Kidney (tissue), 14 donors: ENCODE results near the gene GPR84. TPM values are rescaled to one million over a fixed set of nuclear protein-coding genes. Genes with fewer than 3 reads are reported as not detected.

ENCODE experiments used
- DNase-seq, 5 donors: peaks; one replicate each; pipeline ENCODE4 v3.0.0-alpha.2; 2013 to 2020
- FAIRE-seq: peaks from 2 replicates; lab custom pipeline; 2012; peaks lifted over from hg19 to GRCh38; lab: Jason Lieb, UNC
- H3K27ac ChIP-seq, 2 donors: one replicate each; pipeline ENCODE4 v1.7.0; 2013; ENCODE audit warnings: low read depth in 2 of 2, low read length in 2 of 2, inconsistent platforms in 1 of 2
- H3K27me3 ChIP-seq: one replicate; pipeline ENCODE4 v1.7.1; 2013; ENCODE audit warnings: low read length, inconsistent platforms; ENCODE audit not compliant: control insufficient read depth, insufficient read depth
- H3K36me3 ChIP-seq, 3 donors: one replicate each; pipeline versions ENCODE4 v1.7.0 to v1.7.1; 2013; ENCODE audit warnings: low read length in 3 of 3, control low read depth in 1 of 3, inconsistent platforms in 1 of 3; ENCODE audit not compliant: insufficient read depth in 3 of 3, control insufficient read depth in 2 of 3
- H3K4me1 ChIP-seq, 3 donors: one replicate each; pipeline versions ENCODE4 v1.7.0 to v1.7.1; 2013; ENCODE audit warnings: low read length in 3 of 3, inconsistent platforms in 1 of 3, low read depth in 1 of 3; ENCODE audit not compliant: control insufficient read depth in 2 of 3, insufficient read depth in 2 of 3
- H3K4me3 ChIP-seq, 3 donors: one replicate each; pipeline versions ENCODE4 v1.7.0 to v1.8.1; 2013; ENCODE audit warnings: low read length in 3 of 3, control low read depth in 1 of 3, inconsistent platforms in 1 of 3
- H3K9ac ChIP-seq, 3 donors: one replicate each; pipeline versions ENCODE4 v1.7.0 to v1.7.1; 2013; ENCODE audit warnings: low read length in 3 of 3, control low read depth in 1 of 3, inconsistent platforms in 1 of 3
- H3K9me3 ChIP-seq, 3 donors: one replicate each; pipeline versions ENCODE4 v1.7.0 to v1.7.1; 2013; ENCODE audit warnings: low read length in 3 of 3, control low read depth in 1 of 3, inconsistent platforms in 1 of 3; ENCODE audit not compliant: control insufficient read depth in 2 of 3, insufficient read depth in 1 of 3
- intact Hi-C: fragments of 100-400 bp; cut with DNase I; formaldehyde crosslinking; loops from one replicate; pipeline ENCODE4 v1.11.1; 2022
- polyA plus RNA-seq: library from polyadenylated mRNA; stranded (reverse); fragments of 350-450 nt; fragmentation: Illumina TruSeq; extraction: RNeasy Lipid Tissue Mini Kit (QIAGEN cat#74804); gene quantifications from one replicate; pipeline ENCODE4 v1.2.3, GENCODE V29; 2014; ENCODE audit warnings: low read depth, low replicate concordance; ENCODE audit not compliant: insufficient read depth
- total RNA-seq: library from RNA; stranded (reverse); fragmentation: NEBNext Ultra II Directional; extraction: Animal tissue kit (Norgen Biotek cat#: 25700); gene quantifications from one replicate; pipeline ENCODE4 v1.2.1, GENCODE V29; 2021
- TF ChIP-seq, protein P1 (sequence below): IDR thresholded peaks from 3 replicates; pipeline ENCODE4 v1.5.1; 2012; ENCODE audit warnings: mild to moderate bottlenecking, moderate library complexity, borderline replicate concordance; ENCODE audit not compliant: insufficient read depth; ENCODE audit errors: extremely low read depth
- donor health status: control.
- donor health status: control.
- donor health status: control.
- donor health status: control.
- donor health status: control.
- donor health status: DM: yes; HTN: yes; CAD: no.
- donor health status: Normal renal cell carcinoma (clear cell type).

GPR84 gene
- total and polyA plus RNA-seq, 2 donors from 2014 or later, result 1.7 TPM; not detected in 1

DNA sequence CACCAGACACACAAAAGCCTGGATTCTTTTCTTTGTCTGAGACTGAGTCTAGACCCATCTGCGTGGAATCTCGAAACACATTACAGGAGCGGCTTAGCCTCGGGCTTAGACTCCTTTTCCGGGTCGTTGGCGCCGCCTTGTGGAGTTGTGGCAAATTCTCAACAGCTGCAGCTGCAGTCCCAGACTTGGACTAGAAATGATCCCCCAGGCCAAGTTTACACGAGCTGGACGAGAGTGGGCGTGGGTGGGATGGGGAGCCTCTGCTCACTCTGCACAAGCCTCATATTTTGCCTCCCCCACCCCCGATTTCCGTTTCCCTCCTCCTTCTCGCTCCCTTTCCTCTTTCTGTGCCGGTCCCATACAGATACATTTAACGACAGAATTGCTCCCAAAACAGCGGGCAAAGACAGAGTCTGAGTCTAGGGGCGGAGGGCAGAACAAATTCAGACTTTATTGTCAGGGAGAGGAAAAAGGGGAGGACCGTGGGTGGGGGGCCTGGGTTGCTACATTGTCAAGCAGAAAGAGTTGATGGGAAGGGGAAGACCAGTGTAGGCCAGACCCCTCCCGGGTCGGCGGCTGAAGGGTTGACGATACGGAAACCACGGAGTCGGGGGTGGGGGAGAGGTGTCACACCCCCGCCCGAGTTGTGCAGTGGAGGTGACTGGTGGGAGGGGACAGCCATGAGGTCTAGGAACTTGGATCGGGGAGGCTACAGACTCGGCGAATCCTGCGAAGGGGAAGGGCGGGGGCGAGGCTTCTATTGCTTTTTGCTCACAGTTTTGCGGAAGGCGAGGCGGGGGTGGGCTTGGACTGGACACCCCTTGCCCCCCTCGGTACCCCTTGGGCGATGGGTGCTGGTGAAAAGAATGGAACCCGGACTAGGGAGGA is 4.7 kb upstream of the GPR84 start:
- peak overlapping the region in 2 of 3 donors; percentile 20 to 45 for H3K4me3 ChIP-seq
- TF ChIP-seq, protein P1, sequence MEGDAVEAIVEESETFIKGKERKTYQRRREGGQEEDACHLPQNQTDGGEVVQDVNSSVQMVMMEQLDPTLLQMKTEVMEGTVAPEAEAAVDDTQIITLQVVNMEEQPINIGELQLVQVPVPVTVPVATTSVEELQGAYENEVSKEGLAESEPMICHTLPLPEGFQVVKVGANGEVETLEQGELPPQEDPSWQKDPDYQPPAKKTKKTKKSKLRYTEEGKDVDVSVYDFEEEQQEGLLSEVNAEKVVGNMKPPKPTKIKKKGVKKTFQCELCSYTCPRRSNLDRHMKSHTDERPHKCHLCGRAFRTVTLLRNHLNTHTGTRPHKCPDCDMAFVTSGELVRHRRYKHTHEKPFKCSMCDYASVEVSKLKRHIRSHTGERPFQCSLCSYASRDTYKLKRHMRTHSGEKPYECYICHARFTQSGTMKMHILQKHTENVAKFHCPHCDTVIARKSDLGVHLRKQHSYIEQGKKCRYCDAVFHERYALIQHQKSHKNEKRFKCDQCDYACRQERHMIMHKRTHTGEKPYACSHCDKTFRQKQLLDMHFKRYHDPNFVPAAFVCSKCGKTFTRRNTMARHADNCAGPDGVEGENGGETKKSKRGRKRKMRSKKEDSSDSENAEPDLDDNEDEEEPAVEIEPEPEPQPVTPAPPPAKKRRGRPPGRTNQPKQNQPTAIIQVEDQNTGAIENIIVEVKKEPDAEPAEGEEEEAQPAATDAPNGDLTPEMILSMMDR, result peak; percentile 94
- no peak for FAIRE-seq
- no peaks in the 10 kb centered on the region for H3K9me3 ChIP-seq
- intact Hi-C loops, result no loop called here
- peaks cover 0 to 15% (median 6%) of the 10 kb centered on the region in 3 donors for H3K4me1 ChIP-seq
- peak overlapping the region in 1 of 3 donors; percentile 51 for H3K9ac ChIP-seq
- peak; percentile 93 to 98 (median 95) for DNase-seq
- H3K27me3 ChIP-seq, result no peaks in the 10 kb centered on the region
- no peak overlapping the region for H3K27ac ChIP-seq
- H3K36me3 ChIP-seq, result no peaks in the 10 kb centered on the region

DNA sequence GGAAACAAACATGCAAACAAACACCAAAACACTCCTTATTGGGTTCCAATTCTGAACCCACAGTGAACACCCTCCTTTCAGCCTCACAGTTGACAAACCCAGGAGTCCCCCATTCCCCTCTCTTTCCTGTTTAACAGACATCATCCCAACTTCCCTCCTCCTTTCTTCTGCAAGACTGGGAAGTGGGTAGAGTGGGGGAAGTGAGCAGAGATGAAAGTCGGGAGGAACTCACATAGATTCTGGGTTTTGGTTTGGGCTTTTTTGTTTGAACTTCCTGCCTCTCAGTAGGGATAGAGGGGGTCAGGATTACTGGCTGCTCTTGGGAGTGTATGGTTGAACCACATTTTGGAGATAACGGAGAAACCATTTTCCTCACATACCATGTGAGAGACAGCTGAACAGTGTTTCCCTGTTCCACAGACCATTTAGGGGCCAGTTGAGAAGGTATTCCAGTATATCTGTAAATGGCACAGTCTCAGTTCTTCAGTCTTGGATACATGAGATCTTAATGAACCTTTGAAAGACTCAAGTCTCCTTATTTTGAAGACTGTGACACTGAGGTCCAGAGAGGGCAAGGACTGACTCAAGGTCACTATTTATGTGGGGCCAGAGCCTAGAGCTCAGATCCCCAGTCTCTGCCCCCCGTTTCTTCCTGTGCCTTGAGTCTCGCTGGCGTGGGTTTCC is 3.9 kb upstream of the GPR84 start:
- intact Hi-C loops, result no loop called here

DNA sequence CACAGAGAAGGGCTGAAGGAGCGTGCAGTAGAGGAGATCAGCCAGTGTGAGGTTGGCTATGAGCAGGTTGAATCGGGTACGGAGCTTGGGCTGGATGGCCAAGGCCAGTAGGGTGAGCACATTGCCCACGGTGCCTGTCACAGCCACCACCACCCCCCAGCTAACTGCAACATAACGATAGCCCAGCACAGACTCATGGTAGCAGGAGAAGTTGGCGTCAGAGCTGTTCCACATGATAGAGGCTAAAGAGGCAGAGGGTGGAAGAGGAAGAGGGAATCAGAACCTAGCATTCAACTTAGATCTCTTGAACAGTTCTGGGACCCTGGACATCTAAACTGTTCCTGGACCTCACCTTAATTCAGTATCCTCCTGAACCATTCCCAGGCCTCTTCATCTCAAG is 668 bp downstream of the GPR84 start:
- FAIRE-seq, result no peak
- Histone ChIP-seq H3K4me1 (peaks cover 2 to 13% (median 3%) of the 10 kb centered on the region in 3 donors), H3K27ac (no peak overlapping the region), H3K9ac (no peak overlapping the region), H3K9me3 (no peaks in the 10 kb centered on the region), H3K4me3 (no peak overlapping the region), H3K27me3 (no peaks in the 10 kb centered on the region), H3K36me3 (no peaks in the 10 kb centered on the region)
- intact Hi-C loops, result no loop called here
- TF ChIP-seq, protein P1, result no peak
- DNase-seq, result no peak

More for the DNA sequence above, 3.9 kb upstream of the GPR84 start:
- Histone ChIP-seq H3K27ac (no peak overlapping the region), H3K36me3 (no peaks in the 10 kb centered on the region), H3K4me1 (peaks cover 0 to 15% (median 6%) of the 10 kb centered on the region in 3 donors), H3K4me3 (peak overlapping the region in 1 of 3 donors; percentile 45), H3K27me3 (no peaks in the 10 kb centered on the region), H3K9ac (peak overlapping the region in 1 of 3 donors; percentile 51), H3K9me3 (no peaks in the 10 kb centered on the region)
- FAIRE-seq (no peak), DNase-seq (no peak)
- TF ChIP-seq, protein P1, result no peak
